A673 (cell line): Measurements from ENCODE around the gene TNFRSF6B.

Source experiments
- EZH2 ChIP-seq: fragments of 200-600 bp; sonication (generic); IDR thresholded peaks from 2 replicates; pipeline ENCODE4 v1.6.1; 2017; ENCODE audit warnings: borderline replicate concordance, low read depth, mild to moderate bottlenecking, mixed read lengths, antibody characterized with exemption, low read length; ENCODE audit not compliant: poor library complexity, severe bottlenecking
- TF ChIP-seq, protein P1 (sequence below): fragments of 300-800, 200-600 bp; sonication (generic); conservative IDR thresholded peaks from 2 replicates; pipeline ENCODE4 v1.5.1; 2017; ENCODE audit warnings: low read depth, mild to moderate bottlenecking, antibody characterized with exemption, low read length, moderate library complexity, mixed read lengths

DNA sequence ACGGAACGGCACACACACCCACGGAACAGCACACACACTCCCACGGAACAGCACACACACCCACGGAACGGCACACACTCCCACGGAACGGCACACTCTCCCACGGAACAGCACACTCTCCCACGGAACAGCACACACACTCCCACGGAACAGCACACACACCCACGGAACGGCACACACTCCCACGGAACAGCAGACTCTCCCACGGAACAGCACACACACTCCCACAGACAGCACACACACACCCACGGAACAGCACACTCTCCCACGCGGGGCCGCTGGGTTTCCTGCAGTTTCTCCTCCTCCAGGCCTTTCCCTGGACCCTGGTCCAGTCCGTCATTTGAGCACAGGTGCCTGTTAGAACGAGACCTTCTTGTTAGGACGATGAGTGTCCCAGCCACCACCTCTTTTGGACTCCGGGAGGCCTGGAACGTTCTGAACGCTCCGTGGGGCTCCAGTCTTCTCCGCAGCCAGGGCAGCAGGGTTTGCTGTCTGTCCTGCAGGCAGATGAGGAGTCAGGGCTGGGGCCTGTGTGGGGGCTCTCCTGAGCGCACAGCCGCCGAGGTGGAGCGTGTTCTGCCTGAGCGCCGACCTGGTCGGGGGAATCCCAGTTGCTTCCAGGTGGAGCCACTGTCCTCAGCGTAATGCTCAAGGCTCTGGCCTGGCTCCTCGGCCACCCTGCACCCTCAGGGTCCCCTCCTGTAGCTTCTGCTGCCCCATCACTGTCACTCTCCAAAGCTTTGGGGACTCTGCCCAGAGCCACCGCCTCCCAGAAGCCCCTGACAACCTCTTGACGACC, 17.6 kb upstream of the TNFRSF6B start:
- TF ChIP-seq, protein P1, sequence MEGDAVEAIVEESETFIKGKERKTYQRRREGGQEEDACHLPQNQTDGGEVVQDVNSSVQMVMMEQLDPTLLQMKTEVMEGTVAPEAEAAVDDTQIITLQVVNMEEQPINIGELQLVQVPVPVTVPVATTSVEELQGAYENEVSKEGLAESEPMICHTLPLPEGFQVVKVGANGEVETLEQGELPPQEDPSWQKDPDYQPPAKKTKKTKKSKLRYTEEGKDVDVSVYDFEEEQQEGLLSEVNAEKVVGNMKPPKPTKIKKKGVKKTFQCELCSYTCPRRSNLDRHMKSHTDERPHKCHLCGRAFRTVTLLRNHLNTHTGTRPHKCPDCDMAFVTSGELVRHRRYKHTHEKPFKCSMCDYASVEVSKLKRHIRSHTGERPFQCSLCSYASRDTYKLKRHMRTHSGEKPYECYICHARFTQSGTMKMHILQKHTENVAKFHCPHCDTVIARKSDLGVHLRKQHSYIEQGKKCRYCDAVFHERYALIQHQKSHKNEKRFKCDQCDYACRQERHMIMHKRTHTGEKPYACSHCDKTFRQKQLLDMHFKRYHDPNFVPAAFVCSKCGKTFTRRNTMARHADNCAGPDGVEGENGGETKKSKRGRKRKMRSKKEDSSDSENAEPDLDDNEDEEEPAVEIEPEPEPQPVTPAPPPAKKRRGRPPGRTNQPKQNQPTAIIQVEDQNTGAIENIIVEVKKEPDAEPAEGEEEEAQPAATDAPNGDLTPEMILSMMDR, result no peak
- TF ChIP-seq EZH2, result no peak
